Measurements from ENCODE around the gene TMEM212. TPM values are rescaled to one million over a fixed set of nuclear protein-coding genes. Genes with fewer than 3 reads are reported as not detected.

The TMEM212 gene
- total and polyA plus RNA-seq, 9 of the 15 experiments (the other 6 are each of a cell fraction or from before 2014, with no cell fraction given) = not detected

GRCh38 chr3:171806200-171807128, 36.7 kb upstream of the TMEM212 start (continued):
- TF ChIP-seq, protein P1, sequence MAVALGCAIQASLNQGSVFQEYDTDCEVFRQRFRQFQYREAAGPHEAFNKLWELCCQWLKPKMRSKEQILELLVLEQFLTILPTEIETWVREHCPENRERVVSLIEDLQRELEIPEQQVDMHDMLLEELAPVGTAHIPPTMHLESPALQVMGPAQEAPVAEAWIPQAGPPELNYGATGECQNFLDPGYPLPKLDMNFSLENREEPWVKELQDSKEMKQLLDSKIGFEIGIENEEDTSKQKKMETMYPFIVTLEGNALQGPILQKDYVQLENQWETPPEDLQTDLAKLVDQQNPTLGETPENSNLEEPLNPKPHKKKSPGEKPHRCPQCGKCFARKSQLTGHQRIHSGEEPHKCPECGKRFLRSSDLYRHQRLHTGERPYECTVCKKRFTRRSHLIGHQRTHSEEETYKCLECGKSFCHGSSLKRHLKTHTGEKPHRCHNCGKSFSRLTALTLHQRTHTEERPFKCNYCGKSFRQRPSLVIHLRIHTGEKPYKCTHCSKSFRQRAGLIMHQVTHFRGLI (CRISPR knock-in tag; IDR thresholded peaks at IDR 0.05) = no peak
- TF ChIP-seq CHD1 (IDR thresholded peaks at IDR 0.05; ENCODE audit: low read length) (no peak), TARDBP (IDR thresholded peaks at IDR 0.05) (no peak), ATF4 (CRISPR knock-in tag; IDR thresholded peaks at IDR 0.05) (no peak), ZBTB26 (CRISPR knock-in tag; IDR thresholded peaks at IDR 0.05) (no peak), PHF21A (IDR thresholded peaks at IDR 0.05; ENCODE audit: borderline replicate concordance, low read depth) (no peak), MCM3 (IDR thresholded peaks at IDR 0.05) (no peak), GTF3C2 (IDR thresholded peaks at IDR 0.05; ENCODE audit: borderline replicate concordance, extremely low read depth, insufficient read length) (no peak), ZNF695 (CRISPR knock-in tag; IDR thresholded peaks at IDR 0.05) (no peak), MNT (conservative IDR thresholded peaks at IDR 0.05) (peak; percentile 51 to 61; a peak in 3 of 4 replicates), IRF2 (CRISPR knock-in tag; IDR thresholded peaks at IDR 0.05) (no peak), THRAP3 (IDR thresholded peaks at IDR 0.05; ENCODE audit: borderline replicate concordance) (no peak)
- TF ChIP-seq, protein P2, sequence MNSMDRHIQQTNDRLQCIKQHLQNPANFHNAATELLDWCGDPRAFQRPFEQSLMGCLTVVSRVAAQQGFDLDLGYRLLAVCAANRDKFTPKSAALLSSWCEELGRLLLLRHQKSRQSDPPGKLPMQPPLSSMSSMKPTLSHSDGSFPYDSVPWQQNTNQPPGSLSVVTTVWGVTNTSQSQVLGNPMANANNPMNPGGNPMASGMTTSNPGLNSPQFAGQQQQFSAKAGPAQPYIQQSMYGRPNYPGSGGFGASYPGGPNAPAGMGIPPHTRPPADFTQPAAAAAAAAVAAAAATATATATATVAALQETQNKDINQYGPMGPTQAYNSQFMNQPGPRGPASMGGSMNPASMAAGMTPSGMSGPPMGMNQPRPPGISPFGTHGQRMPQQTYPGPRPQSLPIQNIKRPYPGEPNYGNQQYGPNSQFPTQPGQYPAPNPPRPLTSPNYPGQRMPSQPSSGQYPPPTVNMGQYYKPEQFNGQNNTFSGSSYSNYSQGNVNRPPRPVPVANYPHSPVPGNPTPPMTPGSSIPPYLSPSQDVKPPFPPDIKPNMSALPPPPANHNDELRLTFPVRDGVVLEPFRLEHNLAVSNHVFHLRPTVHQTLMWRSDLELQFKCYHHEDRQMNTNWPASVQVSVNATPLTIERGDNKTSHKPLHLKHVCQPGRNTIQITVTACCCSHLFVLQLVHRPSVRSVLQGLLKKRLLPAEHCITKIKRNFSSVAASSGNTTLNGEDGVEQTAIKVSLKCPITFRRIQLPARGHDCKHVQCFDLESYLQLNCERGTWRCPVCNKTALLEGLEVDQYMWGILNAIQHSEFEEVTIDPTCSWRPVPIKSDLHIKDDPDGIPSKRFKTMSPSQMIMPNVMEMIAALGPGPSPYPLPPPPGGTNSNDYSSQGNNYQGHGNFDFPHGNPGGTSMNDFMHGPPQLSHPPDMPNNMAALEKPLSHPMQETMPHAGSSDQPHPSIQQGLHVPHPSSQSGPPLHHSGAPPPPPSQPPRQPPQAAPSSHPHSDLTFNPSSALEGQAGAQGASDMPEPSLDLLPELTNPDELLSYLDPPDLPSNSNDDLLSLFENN (IDR thresholded peaks at IDR 0.05; ENCODE audit: low read depth in 2 of 2, low read length in 2 of 2) = no peak
